GM21825 (cell line): ENCODE results near the gene BASP1.

Experiments used
- ATAC-seq: cut with Tn5 transposase; IDR thresholded peaks from one replicate; pipeline ENCODE4 v1.9.1; 2021; ENCODE audit warnings: mild to moderate bottlenecking, moderate library complexity; ENCODE audit not compliant: unreplicated experiment

BASP1 gene, protein sequence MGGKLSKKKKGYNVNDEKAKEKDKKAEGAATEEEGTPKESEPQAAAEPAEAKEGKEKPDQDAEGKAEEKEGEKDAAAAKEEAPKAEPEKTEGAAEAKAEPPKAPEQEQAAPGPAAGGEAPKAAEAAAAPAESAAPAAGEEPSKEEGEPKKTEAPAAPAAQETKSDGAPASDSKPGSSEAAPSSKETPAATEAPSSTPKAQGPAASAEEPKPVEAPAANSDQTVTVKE

DNA sequence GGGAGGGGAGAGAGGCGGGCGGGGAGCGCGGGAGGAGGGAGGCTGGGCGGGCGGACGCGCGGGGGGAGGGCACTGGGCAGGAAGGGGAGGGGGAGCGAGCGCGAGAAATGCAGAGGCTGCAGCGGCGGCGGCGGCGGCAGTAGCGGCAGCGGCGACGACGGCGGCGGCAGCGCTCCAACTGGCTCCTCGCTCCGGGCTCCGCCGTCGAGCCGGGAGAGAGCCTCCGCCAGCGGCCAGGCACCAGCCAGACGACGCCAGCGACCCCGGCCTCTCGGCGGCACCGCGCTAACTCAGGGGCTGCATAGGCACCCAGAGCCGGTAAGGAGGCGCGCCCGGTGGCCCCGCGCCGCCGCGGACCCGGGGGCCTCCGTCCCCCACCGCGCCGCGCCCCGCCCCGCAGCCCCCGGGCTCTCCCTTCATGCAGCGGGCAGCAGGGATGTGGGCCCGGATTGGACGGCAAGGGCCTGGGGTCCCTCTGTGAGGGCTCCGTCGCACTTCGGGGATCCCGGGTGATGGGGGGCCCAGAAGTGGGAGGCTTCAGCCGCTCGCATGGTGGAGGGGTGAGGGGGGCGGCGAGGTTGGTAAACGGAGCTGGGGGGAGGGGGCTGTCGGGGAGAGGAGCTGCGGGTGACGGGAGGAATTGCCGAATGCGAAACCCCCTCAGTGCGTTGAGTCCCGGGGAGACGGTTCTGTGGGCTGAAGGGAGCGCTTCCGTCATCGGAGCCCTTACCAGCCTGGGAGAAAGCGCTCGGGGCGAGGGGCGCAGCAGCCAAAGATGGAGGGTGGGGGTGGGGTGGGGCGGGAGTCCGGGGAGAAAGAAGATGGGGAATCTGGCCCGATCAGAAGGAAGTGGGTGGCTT lies at the start of gene BASP1:
Gene BASP1, plus strand, starts transcription at position 139 of the 860 bp plus-strand sequence. CDS start 57,586 bp downstream, outside the sequence.
- peak; percentile 41 for ATAC-seq

DNA sequence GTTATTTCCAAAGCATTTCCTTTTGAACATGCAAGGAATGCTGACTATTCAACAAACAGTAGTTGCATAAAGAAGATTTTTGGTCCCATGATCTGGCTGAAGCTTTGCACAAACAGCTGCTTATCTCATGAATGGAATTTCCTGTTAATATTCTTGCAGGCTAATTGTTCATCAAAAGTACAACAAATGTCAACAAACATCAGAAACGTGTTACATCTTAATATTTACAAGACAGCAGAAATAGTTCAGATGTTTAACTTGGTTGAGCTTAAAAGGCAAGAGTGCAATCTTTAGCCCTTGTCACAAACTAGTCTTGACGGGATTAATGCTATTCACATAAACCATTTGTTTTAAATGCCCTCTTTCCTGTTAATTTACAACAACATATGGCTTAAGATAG lies 47.9 kb upstream of the BASP1 start:
- ATAC-seq = no peak

DNA sequence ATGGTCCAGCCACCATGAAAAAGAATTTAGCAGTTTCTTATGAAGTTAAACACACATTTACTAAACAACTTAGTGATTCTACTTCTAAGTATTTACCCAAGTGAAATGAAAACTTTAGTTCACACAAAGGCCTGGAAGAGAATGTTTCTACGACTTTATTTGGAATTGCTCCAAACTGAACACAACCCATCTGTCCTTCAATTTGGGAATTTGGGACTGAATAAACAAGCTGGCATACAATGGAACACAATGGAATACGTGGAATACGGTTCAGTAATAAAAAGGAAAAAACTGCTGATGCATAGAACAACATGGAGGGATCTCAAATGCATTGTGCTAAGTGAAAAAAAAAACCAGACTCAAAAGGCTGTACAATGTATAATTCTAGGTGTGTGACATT lies 44.6 kb upstream of the BASP1 start:
- ATAC-seq = no peak

DNA sequence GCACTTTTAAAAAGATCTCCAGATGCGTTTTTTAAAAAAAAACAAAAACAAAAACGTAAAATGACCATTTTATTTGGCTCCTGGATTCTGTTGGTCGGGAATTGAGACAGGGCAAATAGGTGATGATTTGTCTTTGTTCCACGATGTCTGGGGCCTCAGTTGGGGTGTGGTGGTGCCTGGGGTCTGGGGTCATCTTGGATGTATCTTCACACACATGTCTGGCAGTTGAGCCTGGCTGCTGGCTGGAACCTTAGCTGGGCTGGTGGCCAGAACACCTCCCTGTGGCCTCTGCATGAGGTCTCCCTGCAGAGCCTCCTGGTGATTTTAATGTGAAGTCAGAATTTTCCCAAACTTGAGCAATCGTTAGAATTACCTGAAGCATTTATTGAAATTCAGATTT lies 42.5 kb upstream of the BASP1 start:
- no peak for ATAC-seq

DNA sequence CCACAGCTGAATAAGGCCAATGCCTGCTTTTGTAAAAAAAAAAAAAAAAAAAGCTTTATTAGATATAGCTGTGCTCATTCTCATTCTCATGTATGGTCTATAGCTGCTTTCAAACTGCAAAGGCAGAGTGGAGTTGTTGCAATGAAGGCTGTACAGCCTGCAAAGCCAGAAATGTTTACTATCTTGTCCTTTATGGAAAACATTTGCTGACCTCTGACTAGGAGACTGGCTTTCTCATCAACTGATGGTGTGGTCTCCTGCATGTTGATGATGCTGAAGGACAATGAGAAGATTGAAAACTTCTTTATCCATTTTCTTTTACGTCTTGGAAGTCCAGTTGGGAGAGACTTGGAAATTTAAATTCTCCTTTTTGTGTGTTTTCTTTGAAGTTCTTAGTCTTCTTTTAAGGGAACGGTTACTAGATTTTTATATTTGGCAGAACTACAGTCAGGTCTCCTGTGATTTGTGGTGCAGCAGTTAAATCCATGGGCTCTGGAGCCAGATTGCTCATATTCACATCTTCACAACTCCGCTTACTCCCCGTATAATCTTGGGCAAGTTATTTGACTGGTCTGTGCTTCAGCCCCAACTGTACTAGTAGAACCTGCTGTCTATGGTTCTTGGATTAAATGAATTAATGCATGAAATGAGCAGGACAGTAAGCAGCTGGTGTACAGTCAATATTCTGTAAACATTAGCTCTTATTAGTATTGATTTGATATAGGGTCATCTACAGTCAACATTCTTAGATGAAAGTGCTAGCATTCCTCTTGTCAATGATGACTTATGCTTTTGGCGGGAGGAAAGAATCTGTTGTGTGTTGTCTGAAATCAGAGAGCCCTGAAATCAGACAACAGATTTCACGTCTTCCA lies 39.7 kb upstream of the BASP1 start:
- ATAC-seq = no peak

DNA sequence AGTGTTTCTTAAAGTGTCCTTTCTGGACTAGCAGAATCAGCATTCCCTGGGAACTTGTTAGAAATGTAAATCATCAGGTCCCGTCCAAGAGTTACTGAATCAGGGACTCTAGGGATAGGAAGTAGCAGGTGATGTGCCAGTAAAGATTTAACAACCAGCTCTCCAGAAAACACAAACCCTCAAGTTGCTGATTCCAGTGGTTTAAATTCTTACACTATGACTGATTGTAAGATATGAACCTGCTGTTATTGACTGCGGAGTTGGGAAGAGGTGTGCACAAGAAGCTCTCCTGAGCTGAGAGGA lies 39.1 kb upstream of the BASP1 start:
- no peak for ATAC-seq

DNA sequence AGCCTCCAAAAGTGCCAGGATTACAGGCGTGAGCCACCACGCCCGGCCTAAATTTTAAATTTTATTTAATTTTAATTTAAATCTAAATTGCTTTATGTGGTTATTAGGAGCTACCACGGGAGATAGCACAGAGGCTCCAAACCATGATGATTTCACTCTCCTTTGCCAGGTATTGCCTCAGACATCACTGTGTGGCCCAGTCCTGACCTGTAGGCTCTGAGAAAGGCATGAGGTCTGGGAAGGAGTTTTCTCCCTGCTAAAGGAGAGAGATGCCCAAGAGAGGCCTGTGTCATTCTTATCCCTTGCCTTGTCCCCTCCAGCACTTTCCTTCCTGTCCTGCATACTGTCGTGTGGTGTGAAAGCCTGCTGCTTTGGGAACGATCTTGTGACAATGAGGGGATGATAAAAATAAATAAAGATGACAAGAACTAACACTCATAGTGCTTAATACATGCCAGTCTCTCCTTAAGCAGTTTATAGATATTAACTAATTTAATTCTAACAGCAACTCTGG lies 37.0 kb upstream of the BASP1 start:
- ATAC-seq = no peak

DNA sequence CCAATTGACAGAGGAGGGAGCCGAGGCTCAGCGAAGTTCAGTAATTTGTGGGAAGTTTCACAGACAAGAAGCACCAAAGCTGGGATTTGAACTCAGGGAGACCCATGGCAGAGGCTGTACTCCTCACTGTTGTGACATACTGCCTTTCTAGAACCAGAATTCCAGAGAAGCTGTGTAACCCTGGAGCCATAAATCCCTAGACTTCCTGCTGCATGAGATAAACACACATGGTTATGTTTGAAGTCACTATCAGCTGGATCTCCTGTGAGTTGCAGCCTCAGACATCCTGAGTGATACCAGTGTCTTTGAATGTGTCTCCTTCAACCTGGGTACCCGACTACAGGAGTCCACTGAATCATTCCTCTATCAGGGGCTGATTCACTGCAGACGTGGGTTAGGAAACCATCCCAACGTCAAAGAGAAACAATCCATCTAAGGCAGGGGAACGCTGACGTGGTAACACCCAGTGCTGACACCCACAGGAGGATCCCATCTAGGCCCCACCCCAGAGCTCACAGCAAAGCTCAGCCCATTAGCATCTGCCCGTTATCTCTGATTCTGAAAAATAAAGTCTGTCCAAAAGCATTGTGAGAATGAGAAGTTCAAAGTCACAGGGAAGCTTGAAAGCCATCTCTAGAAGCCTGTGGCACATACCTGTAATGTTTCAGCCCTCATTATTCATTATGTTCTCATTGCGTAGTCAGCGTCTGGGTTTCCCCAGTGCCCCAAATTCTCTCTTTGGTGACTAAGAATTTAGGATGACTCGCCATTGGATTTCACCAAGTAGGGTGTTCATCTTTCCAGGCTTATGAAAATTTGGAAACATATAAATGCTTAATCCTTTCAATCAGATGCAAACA lies 36.3 kb upstream of the BASP1 start:
- no peak for ATAC-seq

DNA sequence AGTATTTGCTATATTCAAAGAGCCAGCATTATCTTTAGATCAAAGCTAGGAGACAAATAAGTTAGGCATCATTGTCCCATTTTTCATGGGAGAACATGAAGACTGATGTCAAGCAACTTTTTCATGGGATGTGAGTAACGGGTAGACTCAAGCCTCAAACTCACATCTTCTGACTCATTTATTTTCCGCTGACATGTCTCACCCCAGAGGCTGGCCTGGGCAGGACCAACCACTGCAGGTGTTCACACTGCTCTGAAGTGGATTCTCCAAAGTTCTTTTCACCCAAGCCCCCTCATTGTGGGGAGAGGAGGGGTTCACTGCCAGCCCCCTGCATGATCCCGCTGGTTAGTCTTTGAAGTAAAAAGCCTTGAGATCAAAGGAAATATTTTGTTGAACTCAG lies 34.9 kb upstream of the BASP1 start:
- ATAC-seq = no peak

DNA sequence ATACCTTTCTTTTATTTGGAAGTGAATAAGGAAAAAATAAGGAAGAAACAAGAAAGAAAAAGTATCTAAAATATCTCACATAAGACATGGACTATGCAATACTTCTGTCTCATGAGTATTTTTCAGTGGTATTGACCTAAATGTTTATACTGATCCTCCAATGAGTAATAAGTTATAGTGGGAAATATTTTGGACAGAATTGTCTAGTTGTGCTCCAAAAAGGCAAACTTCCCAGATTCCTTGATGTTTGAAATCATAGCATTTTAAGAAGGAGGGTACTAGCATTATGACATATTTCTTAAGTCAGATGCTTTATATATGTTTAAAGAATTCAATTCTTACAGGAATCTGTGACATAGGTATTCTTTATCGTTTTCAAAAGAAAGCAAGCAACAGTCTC lies 34.5 kb upstream of the BASP1 start:
- no peak for ATAC-seq

DNA sequence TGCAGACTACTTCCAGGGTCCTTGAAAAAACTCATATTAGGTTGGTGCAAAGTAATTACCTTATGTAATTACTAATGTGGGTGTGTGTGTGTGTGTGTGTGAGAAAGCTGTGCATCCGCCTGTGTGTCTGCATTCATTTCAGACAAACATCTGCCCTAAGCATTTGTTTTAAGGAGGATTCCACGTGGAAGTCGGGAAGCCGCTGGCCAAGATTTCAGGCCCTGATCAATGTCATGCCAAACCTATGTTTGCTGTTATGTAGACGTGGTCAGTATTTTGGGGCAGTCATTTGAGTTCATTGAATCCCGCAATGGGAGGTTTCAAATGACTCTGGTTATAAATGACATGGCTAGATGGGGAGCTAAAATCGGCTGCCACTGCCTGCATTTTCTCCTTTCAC lies 33.6 kb upstream of the BASP1 start:
- ATAC-seq = no peak

DNA sequence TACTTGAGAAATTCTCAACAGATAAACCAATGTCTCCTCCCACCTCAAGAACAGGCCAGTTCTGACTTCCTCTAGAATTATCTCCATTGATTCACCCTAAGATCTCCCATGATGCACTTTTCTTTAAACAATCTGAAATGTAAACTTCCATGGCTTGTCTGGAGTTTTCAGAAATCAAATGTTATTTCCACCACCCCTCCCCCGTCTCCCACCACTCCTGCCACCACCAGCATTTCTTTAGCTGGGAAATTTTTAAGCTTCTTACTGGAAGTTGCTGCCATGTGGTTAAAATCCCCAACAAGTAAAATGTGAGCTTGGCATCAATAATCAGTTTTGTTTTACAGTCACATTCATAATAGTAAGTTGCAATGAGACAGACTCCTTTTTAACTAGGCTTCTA lies 32.8 kb upstream of the BASP1 start:
- no peak for ATAC-seq

DNA sequence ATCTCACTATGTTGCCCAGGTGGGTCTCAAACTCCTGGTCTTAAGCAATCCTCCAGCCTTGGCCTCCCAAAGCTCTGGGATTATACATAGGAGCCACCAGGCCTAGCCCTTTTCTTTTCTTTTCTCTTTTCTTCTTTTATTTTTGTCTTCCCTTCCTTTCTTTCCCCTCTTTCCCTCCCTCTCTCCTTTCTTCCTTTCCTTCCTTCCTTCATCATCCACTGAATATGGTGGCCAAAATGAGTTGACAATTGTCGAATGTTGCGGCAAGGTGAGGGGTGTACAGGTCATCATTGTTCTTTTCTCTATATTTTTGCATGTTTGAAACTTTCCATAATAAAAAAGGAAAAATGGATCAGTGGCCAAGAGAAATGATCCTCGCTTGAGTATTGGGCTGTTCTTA lies 32.1 kb upstream of the BASP1 start:
- ATAC-seq = no peak

DNA sequence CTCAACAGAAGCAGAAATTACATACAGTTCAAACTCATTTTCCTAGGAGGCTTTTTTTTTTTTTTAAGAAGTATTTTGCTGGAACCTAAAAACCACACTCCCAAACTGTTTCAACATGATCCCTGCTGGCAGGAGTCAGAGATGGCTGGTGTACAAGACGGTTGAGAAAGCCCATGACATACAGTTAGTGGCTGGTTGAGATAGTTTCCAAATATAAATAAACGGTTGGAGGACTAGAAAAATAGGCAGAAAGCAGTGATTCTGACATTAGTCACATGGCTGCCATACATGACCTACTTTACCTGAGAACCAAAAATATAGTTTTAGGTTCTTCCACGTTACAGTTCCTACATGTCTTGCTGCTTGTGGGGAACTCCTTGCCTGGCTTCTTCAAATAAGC lies 31.7 kb upstream of the BASP1 start:
- ATAC-seq = no peak

DNA sequence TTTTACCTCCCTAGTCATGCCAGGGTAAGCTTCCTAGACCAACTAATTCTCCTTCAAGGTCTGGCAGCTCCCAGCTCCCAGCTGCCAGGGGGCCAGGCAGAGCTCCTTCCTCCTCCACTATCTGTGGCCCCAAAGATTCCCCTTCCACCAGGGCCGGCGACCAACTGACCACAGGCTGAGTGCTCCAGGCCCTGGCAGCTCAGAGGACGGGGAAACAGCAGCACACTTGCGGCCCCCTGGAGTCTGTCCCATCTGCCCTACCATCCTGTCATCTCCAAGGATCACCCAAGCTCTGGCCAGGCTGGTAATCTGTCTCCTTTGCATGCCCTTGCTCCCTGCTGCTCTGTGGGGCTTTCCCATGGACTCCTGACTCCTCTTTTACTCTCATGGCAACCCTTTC lies 31.2 kb upstream of the BASP1 start:
- no peak for ATAC-seq

DNA sequence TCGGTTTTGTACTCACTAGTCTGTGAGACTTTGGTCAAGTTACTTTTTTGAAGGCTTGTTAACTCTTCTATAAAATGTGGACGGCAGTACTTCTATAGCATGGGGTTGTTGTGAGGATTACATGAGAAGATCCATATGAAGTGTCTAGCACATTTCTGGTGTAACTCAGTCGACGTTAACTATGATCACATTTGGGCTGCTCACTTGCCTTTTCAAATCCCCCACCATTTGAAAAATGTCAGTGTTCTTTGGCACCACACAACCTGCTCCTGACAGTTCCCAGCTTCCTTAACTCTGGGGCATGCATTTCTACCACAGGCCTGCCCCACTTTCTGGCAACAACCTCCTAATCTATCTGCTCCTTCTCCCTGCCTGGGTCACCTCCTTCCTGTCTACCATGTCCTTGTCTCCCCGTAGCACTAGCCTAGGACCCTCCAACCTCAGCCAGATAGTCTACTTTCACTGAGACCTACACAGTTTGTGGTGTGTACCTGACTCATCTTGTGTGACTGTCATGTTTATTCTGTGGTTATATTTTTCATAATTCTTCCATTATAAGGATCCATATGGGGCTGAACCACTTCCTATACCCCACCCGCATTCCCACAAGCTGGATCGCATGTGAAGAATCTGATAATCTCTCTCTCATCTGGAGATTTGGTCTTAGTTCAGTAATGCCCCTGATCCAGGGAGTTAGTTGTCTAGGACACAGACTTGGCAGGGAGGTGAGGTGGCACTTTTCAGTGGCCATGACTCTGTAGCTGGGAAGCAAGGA lies 30.2 kb upstream of the BASP1 start:
- ATAC-seq = no peak

DNA sequence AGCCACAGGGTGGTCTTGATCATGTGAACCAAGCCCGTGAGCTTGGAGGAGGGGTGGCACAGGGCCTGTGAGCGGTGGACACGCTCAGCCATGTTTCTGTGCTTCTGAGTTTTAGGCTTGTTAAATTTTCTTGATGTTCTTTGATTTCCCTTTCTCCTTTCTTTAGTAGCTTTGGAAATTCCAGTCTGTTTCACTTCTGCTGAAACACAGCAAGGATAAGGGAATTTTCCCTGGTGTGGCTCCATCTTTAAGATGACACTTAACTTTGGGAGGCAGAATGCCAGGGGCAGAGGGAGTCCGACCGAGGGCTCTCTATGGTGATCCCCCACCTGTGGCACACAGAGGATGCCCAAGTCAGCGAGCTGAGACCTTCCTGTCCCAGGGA lies 29.7 kb upstream of the BASP1 start:
- ATAC-seq = no peak

DNA sequence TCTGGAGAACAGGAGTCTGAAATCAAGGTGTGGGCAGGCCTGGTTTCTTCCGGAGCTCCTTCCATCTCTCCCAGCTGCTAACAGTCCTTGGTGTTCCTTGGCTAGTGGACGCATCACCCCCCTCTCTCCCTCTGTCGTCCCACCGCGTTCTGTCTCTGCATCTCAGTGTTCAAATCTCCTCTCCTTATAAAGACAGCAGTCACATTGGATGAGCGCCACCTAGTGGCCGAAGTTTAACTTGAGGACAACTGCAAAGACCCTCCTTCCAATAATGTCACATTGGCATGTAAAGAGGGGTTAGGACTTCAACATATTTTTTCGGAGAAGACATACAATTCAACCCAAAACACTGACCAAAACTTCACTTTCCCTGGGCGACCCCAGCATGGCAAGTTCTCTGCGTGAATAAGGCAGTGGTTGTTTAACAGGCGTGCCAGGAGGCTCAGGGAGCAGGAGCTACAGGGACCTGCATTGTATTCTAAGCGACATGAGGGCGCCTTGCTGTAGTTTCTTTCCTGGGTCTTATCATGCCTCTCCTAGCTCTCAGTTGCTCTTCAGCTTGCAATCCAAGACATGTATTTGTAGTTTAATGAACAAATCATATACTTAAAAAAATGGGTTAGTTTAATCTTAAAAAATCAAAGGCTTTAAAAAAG lies 27.9 kb upstream of the BASP1 start:
- peak; percentile 71 for ATAC-seq

DNA sequence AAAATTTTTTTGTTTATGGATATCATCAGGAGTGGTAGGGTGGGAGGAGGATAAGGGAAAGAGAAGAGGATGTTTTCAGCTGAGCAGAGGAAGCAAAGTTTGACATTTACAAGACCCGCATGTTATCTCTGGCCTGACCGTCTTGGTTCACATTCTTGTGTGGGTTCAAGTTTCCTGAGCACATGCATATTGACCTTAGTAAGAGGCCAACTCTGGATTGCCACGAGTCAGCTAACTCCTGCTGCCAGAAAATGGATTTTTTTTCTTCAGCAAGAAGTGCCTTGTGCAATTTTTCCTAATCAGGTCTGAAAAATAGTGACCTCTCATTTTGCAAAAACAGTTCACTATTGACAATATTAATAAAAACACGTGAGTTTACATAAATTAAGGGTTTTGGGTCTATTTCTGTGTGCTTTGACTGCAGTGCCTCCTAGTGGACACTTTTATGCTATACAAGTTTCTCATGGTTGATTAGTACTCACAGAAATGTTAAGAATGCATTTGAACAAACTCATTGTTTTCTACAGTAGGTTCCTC lies 27.1 kb upstream of the BASP1 start:
- ATAC-seq = no peak
